GM12875 (cell line): ENCODE measurements around the gene PILRA.
A peak's percentile ranks its signal among the peaks of the same experiment; 100 is the strongest.

Source experiments
- H3K4me3 ChIP-seq: one replicate; pipeline ENCODE4 v1.5.1; 2011; ENCODE audit warnings: low read depth, low read length, control low read depth
- TF ChIP-seq, protein P1 (sequence below): IDR thresholded peaks from 2 replicates; pipeline ENCODE4 v1.5.1; 2011; ENCODE audit warnings: low read depth, mild to moderate bottlenecking, control low read depth, inconsistent platforms, low read length, moderate library complexity, borderline replicate concordance; ENCODE audit not compliant: insufficient read depth

Gene PILRA

DNA sequence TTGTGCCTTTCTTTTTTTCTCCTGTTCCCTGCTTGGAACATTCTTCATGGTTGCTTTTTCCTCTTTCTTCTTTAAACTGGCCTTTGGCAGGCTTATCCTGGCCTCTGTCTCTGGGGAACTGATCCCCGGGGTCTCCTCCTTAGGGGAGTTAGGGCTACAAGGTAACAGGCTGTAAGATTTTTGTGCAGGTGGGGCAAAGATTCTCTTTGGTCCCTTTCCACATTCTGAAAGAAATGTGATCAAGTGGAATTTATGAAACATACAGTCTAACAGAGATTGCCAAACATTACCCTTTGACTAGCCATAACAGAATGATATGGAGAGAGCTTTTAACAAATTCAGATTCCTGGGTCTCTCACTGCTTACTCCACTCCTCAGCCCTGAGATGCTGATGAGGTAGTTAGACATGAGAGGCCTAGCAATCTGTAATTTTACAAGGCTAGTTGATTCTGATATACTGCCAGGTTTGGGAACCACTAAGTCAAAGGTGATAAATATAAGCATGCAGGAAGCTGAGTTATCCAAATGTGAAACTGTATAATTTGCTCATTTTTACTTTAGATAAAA, 46.5 kb downstream of the PILRA start:
- TF ChIP-seq, protein P1, sequence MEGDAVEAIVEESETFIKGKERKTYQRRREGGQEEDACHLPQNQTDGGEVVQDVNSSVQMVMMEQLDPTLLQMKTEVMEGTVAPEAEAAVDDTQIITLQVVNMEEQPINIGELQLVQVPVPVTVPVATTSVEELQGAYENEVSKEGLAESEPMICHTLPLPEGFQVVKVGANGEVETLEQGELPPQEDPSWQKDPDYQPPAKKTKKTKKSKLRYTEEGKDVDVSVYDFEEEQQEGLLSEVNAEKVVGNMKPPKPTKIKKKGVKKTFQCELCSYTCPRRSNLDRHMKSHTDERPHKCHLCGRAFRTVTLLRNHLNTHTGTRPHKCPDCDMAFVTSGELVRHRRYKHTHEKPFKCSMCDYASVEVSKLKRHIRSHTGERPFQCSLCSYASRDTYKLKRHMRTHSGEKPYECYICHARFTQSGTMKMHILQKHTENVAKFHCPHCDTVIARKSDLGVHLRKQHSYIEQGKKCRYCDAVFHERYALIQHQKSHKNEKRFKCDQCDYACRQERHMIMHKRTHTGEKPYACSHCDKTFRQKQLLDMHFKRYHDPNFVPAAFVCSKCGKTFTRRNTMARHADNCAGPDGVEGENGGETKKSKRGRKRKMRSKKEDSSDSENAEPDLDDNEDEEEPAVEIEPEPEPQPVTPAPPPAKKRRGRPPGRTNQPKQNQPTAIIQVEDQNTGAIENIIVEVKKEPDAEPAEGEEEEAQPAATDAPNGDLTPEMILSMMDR = no peak
- H3K4me3 ChIP-seq = no peak overlapping the region

DNA sequence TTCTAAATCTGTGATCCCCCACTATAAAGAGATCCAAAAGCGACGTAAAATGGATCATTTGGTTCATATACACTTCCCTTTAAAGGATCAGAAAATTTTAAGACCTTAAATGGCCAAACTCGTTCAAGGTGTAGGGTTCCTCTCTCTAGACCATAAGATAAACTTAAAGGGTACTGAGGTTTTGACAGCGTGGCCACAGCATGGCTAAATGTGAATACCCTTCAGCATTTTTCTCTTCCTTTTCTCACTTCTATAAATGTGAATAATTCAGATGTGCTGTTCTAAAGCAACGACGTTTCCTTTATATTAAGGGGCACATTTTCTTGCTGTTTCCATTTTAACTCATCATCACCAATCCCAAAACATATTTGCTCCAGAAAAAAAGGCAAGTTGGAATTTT, 50.0 kb downstream of the PILRA start:
- TF ChIP-seq, protein P1 = no peak
- no peak overlapping the region for H3K4me3 ChIP-seq

DNA sequence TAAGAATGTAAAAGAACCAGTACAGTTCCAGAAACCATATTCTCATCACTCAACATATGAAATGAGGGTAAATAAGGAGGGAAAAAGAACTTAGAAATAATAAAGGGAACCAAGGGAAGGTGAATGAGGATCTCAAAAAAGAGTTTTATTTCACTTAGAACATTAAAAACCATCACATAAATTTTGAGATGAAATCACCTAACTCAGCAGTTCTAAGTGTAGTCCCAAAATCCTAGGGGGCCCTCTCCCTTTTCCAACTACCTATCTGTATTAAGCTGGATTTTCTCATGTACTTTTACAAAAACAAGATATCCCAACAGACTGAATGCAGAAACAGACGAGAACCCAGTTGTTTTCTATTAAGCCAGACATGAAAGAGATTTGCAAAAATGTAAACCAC, 52.1 kb downstream of the PILRA start:
- TF ChIP-seq, protein P1 = no peak
- no peak overlapping the region for H3K4me3 ChIP-seq

DNA sequence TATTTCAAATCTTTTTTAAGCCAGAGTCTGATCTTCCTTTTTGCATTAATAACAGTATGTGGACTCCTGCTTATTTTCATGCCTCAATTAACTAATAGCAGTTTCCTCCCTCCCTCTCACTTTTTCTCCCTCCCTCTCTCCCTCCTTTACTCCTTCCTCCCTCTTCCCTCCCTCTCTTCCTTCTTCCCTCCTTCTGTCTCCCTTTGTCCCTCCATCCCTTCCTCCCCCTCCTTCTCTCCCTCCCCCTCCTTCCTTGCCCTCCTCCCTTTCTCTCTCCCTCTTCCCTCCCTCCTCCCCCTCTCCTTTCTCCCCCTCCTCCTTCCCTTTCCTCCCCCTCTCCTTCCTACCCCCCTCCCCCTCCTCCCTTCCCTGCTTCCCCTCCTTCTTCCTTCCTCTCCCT, 53.2 kb downstream of the PILRA start:
- H3K4me3 ChIP-seq = no peak overlapping the region
- TF ChIP-seq, protein P1 = no peak

DNA sequence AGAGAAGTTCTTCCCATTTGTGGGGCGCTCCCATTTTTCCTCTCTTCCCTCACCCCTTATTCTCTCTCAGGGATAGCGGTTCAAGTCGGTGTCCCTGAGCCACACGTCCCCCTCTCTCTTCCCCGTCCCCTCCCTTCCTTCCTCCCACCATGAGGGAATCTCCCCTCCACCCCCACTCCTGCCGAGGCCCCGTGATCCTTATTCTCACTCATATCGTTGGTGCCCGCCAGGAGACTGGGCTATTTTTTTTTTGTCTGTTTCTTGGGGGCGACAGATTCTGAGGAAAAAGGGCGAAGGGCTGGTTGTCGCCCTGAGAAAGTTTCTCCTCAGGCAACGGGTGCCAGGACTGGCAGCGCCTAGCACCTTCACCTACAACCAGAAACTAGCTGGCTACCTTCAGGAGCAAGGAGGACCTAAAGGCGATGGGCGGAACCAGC, 54.5 kb downstream of the PILRA start:
- H3K4me3 ChIP-seq = peak overlapping the region; percentile 99
- TF ChIP-seq, protein P1 = no peak

DNA sequence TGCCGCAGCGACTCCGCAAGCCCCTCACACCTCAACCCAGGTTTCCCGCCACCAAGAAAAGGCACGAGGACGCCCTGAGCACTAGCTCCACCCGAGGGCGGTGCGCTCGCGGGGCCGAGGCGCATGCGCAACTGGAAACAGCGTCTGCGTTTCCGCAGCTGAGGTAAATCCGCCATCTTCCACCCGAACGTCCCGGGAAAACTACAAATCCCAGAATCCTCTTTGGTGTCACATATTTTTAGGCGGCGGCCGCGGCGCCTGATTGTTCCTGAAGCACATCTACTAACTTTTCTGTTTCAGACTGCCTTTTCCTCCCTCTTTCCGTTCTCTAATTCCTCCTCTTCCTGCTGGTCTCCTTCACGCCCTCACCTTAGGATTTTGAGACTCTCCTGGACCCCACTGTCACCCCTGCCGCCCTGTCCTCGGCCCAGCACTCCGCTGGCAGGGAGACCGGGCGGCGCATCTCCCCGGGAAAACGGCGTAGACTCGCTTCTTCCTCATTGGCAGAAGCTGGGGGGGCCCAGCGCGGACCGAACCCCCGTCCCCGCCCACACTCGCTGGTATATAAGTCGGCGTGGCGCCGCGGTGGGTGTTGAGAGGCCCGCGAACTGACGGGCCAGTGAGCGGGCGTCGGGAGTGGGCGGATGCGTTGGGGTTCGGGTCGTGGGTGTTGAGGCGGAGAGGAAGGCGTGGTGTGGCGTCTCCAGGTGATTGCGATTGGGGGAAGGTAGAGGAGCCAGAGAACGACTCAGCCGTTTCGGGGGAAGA, 55.1 kb downstream of the PILRA start, which contains the start of gene ZCWPW1:
TSS of gene ZCWPW1 (minus strand) at position 505 of the 768 bp plus-strand sequence. CDS start 8,054 bp downstream, outside the sequence.
- TF ChIP-seq, protein P1 = no peak
- peak within 1 kb of the TSS; percentile 99 for H3K4me3 ChIP-seq
